GM21786 (cell line): ENCODE results near the gene MAP4.
"Not testable (repeated sequence)": the region's sequence is repeated elsewhere in the genome, so short reads cannot be mapped to it uniquely, and the experiment has no call there.

Experiments
- ATAC-seq: cut with Tn5 transposase; IDR thresholded peaks from one replicate; pipeline ENCODE4 v1.9.1; 2021; ENCODE audit not compliant: unreplicated experiment

The MAP4 gene, protein sequence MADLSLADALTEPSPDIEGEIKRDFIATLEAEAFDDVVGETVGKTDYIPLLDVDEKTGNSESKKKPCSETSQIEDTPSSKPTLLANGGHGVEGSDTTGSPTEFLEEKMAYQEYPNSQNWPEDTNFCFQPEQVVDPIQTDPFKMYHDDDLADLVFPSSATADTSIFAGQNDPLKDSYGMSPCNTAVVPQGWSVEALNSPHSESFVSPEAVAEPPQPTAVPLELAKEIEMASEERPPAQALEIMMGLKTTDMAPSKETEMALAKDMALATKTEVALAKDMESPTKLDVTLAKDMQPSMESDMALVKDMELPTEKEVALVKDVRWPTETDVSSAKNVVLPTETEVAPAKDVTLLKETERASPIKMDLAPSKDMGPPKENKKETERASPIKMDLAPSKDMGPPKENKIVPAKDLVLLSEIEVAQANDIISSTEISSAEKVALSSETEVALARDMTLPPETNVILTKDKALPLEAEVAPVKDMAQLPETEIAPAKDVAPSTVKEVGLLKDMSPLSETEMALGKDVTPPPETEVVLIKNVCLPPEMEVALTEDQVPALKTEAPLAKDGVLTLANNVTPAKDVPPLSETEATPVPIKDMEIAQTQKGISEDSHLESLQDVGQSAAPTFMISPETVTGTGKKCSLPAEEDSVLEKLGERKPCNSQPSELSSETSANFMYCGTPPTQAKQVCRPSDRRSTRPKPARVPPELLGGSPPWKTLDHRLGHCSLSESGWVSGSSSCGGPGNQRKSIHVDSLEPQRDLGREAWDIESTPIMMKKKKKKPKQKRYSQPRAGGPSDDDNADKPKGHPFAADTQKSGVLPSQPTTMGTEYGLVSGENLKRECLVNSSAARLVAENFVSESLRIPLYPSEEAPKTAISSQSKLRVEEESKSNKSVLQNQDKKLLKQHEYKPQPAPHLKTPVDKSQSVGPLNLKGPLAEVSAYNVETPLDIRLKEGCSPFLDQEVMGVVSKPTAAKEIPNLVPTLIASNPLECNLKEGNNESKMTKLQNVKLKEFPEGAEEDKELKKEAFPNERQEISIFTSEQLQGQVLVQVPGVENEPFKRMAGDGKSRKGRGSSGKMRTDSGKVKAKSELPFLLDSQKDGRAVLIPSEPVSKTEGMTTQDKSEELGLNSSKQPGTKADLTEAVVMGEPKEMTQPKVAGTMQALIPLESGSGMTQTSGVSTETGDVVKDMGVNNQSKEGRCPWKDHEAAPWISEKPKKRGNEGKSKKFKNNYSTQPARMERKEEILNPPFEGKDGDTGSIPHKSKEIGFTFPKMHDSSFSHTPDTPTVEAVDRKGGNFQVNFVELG (N-terminal part only)

DNA sequence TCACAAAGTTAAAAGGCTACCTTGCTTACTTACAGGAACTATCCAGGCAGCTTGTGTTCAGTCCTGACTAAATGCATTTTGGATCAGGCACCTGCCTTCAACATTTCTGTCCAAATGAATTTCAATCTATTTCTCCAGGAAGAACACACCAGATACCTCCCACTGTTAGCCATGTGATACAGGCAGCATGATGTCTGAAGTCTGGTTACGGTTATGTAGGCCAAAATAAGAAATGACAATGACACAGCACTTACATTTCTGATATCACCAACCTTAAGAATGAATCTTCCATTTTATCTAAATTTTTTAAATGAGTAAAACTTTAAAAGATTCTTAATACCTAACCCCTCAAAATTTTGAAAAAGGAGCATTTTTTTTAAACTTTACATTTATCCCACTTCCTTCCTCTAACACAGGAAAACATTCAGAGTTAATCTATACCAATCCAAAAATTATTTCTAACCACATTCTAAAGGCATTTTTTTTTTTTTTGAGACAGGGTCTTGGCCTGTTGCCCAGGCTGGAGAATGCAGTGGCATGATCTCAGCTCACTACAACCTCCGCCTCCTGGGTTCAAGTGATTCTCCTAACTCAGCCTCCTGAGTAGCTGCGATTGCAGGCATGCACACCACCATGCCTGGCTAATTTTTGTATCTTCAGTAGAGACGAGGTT is at the start of gene MAP4:
Gene MAP4, minus strand, starts transcription at position 116 of the 673 bp plus-strand sequence. CDS start 17,556 bp downstream, outside the sequence.
- ATAC-seq, result no peak

DNA sequence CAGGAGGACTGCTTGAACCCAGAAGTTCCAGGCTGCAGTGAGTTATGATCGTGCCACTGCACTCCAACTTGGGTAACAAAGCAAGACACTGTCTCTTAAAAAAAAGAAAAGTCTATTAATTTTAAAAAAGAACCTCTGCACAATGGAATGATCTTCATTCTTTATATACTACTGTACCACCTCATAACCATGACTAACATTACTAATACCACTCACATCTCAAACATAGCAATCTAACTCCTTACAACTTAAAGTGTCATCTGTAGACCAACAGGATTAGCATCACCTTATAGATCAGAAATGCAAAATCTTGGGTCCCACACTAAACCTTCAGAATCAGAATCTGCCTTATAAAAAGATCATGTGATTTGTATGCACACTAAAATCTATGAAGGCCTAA is 48.8 kb upstream of the MAP4 start:
- no peak for ATAC-seq

DNA sequence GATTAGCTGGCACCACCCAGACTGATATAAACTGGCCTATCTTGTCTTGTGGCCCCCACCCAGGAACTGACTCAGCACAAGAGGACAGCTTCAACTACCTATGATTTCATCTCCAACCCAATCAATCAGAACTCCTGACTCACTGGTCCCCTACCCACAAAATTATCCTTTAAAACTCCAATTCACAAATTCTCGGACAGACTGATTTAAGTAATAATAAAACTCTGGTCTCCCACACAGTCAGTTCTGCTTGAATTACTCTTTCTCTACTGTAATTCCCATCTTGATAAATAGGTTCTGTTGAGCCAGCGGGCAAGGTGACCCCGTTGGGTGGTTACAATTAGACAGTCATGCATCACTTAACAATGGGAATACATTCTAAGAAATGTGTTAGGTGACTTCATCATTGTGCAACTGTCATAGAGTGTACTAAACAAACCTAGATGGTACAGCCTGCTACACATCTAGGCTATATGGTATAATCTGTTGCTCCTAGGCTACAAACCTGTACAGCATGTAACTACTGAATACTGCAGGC is 48.1 kb upstream of the MAP4 start:
- no peak for ATAC-seq

DNA sequence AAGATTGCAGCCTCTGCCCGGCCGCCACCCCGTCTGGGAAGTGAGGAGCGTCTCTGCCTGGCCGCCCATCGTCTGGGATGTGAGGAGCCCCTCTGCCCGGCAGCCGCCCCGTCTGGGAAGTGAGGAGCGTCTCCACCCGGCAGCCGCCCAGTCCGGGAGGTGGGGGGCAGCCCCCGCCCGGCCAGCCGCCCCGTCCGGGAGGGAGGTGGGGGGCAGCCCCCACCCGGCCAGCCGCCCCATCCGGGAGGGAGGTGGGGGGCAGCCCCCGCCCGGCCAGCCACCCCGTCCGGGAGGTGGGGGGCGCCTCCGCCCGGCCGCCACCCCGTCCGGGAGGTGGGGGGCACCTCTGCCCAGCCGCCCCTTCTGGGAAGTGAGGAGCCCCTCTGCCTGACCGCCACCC is 45.4 kb upstream of the MAP4 start:
- ATAC-seq, result not testable (repeated sequence)

DNA sequence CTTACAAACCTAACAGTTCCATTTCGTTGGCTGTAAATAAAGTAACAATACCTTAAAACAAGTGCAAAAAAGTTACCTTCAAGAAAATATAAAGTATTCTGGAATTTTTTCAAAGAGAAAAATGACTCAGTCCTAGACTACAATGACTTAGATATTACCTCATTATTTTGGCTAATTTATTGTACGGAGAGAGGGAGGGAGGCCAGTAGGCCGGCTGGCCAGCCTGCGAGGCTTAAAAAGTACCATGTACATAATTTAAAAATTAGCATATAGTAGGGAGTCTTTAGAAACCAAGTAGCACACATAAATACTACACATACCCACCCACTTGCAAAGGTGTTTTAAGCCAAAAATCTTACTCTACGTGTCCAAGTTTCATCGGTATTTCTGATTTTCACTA is 41.9 kb upstream of the MAP4 start:
- ATAC-seq, result no peak

DNA sequence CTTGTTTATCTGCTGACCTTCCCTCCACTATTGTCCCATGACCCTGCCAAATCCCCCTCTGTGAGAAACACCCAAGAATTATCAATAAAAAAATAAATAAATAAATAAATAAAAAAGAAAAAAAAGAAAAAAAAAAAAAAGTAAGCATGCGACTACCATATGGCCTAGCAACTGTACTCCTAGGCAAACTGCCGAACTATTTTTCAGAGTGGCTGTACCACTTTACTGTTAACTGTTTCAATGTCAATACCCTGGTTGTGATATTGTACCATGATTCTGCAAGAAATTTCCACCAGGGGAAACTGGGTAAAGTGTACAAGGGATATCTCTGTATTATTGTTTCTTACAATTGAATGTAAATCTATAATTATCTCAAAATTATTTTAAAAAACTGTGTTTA is 41.3 kb upstream of the MAP4 start:
- no peak for ATAC-seq

DNA sequence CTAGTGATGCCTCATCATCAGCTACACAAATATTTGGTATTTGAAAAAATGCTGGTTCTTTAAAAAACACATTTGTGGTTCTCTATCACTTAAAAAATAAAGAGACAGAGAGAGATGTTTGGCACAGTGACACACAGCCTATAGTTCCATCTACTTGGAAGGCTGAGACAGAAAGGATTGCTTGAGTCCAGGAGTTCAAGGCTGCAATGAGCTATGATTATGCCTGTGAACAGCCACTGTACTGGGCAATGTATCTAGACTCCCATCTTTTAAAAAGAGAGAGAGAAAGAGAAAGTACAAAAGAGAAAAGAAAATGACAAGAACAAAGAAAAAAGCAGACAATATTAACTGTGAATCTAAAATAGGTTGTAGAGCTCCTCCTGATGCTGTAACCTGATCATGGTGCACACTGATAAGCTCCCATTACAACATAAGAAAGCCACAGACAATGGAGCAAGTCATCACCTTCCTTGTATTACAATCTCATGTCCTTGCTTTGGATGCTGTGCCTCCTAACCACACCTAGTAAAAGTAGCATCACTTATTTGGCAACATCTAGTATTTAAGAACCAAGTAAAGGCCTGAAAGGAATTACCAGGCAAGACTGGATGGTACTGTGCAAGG is 31.7 kb upstream of the MAP4 start:
- ATAC-seq, result no peak

DNA sequence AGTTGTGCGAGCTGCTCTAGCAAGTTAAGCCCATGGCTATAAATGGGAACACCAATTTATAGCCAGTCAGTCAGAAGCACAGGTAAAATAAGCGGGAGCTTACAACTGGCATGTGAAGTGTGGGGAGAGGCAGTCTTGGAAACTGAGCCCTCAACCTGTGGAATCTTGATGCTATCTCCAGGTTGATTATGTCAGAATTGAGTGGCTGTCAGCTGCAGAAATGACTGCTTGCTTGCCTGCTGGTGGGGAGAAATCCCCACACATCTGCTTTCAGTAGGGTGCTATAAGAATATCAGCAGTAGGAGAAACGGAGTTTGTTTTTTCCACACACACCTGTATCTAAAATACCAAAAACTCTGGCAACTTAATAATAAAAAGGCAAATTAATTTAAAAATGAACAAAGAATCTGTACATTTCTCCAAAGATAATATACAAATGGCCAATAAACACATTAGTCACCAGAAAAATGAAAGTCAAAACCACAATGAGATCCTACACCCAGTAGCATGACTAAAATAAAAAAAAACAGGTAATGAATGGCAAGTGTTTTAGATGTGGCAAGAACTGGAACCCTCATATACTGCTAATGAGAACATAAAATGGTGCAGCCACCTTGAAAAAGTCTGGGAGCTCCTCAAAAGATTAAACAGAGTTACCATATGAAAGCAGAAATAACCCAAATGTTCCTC is 26.0 kb upstream of the MAP4 start:
- peak; percentile 55 for ATAC-seq

DNA sequence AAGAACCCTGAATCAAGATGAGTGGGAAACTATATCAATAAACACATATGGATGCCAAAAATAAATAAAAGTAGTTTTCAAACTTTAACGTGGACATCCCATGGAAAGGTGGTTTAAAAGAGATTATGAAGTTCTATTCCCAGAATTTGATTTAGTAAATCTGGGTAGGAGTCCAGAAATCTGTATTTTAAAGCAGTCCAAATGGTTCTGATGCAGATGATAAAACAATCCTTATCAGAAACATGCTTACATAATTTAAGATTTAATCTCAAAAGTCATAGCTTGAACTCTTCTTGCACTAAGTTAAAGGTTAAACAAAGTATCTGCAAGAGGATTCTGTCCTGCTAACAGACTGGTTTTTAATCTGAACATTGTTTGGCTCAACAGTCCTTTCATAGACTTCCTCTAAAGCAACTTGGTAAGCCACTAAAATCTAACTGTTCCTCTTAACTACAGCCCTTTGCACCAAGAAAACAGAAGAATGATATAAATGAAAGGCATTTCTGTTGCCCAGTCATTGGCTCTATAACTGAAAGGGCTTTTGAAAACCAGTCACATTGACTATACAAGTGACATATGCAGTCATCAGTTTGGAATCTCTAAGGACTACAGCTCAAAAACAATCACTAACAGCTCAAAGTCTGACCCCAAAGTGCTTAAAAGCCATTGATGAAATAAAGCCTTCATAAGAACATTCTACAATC is 23.4 kb upstream of the MAP4 start:
- ATAC-seq, result no peak

DNA sequence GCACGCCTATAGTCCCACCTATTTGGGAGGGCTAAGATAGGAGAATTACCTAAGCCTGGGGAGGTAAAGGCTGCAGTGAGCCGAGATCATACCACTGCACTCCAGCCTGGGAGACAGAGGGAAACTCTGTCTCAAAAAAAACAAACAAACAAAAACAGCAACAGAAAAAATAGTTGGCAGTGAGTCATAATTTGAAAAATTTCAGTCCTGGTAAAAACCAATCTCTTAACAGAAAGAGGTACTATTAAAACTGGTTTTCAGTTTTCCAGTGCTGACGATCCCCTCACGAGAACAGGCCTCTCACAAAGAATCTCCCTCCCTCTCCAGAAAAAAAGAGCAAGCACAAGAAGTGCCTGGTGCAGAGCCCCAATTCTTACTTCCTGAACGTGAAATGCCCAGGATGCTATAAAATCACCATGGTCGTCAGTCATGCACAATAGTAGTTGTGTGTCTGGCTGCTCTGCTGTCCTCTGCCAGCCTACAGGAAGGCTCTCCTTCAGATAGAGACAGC is 22.8 kb upstream of the MAP4 start:
- ATAC-seq, result no peak

DNA sequence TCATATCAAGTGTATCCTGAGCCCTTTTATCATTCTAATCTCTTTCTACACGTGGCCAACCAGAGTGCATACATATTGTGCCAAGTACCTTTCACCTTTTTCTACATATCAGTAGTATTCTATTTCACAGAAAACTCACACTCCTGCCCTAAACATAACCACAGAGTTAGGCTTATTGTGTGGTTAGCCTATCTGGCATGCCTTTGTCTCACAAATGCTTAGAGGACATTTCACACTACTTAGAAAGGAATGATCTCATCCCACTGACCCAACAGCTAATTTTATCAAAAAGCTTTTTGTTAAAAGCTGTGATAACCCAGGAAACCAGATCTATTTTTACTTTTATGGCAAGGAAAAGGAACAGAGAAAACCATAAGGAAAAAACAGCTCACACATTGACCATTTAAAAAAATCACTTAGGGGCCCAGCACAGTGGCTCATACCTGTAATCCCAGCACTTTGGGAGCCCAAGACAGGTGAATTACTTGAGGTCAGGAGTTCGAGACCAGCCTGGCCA is 17.8 kb upstream of the MAP4 start:
- no peak for ATAC-seq

DNA sequence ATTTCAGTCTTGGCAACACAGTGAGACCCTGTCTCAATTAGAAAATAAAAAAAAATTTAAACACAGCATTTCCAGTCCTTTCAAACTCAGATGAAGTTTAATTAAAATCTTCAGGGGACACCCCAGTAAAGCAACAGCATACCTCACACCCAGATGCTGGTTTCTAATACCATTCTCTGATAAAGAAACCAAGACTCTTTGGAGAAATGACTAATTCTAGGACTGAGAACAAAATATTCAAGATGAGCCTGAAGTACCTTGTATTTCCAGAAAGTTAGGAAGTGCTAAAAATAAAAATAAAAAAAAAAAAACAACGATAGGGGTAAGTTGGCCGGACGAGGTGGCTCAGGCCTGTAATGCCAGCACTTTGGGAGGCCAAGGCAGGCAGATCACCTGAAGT is 14.0 kb upstream of the MAP4 start:
- ATAC-seq, result no peak

DNA sequence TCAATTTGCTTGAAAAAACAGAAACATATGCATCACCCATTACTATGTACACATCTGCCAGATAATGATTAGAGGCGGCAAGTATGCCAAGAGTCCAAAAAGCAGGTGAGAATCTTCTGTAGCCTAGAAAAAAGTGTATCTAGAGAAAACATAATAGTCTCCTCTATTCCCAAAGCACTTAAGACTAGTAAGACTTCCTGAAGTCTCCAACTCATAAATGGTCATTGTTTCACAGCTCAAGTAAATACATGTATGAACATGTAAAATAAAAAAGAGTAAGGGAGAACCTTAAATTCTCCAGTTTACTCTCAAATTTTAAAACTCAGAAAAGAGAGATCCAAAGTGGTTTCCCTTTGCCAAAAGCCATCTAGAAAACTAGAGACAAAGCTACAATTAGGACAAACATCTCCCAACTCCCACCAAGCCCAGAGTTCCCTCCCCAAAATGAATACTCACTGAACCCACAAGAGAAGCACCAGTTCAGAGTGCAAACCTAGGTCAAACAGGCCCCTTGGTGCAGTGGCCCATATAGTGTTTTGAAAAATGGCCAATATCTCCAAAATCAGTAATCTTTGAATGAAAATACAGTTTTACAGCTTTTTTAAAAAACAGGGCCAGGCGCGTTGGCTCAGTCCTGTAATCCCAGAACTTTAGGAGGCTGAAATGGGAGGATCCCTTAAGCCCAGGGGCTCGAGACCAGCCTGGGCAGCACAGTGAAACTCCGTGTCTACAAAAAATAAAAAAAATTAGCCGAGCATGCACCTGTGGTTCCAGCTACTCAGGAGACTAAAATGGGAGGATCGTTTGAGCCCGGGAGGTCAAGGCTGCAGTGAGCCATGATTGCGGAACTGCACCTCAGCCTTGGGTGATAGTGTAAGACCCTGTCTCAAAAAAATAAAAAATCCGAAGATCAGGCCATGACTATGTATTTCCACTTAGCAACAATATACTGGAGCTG is 11.0 kb upstream of the MAP4 start:
- no peak for ATAC-seq

DNA sequence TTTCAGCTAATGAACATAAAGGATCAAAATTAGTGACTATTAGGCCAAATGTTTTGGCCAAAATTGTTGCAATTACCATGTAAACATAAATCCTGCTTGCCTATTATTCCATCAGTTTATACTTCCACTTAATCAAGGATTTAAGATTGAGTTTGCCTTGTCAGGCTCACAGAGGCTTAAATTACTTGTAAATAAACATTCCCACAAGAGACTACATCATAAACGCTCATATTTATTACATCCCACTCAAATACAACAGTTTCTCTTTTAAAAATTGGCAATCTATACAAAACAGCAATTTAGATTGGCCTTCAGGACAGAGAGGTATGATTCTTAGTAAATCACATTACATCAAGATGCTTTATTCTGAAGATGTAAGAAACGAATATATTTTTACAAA is 9.9 kb upstream of the MAP4 start:
- ATAC-seq, result no peak

DNA sequence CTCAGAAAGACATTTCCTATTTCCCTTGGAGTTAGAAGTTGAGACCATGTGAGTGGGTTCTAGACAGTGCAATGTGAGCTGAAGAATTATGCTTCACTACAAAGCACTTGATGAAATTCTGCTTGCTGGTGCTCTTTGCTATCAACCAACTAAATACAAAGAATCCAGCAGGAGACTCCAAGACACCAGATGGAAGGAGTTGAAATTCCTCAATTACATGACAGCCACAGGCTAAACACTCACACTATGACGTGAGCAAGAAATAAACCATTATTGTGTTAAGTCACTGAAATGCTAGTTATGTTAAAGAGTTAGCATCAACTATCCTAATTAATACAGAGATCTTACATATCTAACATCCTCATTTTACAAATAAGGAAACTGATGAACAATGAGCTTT is 8.2 kb upstream of the MAP4 start:
- no peak for ATAC-seq

DNA sequence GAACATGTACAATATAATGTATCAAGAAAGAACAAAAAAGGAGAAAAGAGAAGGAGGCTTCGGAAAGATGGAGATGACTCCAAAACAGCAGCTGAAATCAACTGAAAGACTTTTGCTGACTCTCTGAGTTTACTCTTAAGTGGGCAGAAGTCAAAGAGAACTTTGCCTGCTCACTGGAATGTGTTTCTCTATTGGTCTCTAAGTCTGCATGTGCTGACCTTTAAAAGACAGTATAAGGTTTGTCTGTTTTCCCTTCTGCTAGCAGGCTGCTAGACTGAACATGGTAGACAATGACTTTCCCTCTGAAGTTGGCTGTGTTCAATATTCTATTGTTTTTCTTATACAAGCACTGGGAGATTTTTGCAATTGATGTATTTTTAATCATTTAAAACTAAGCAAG is 7.2 kb upstream of the MAP4 start:
- ATAC-seq, result no peak

DNA sequence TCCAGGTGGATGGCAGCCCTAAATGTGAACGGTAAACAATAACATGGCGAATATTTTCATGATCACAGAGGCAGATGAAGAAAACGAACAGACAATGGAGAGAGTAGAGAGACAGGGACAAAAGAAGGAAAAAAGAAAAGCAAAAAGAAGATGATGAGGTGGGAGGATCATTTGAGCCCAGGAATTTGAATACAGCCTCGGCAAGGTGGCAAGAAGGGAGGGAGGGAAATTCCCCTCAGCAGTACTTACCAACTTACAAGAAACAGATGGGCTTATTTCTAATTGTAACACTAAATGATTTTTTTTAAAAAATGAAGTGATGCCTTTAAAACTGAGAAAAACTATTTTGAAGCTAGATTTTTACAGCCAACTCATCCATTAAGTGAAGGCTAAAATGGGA is 6.0 kb upstream of the MAP4 start:
- ATAC-seq, result no peak
